Inferior parietal cortex (tissue), 1 donor: ENCODE measurements around the gene NGLY1.
A peak's percentile ranks its signal among the peaks of the same experiment; 100 is the strongest.

ENCODE experiments used
- DNase-seq: peaks from one replicate; pipeline ENCODE4 v3.0.0-alpha.2; 2016; ENCODE audit errors: extremely low spot score

Gene NGLY1

DNA sequence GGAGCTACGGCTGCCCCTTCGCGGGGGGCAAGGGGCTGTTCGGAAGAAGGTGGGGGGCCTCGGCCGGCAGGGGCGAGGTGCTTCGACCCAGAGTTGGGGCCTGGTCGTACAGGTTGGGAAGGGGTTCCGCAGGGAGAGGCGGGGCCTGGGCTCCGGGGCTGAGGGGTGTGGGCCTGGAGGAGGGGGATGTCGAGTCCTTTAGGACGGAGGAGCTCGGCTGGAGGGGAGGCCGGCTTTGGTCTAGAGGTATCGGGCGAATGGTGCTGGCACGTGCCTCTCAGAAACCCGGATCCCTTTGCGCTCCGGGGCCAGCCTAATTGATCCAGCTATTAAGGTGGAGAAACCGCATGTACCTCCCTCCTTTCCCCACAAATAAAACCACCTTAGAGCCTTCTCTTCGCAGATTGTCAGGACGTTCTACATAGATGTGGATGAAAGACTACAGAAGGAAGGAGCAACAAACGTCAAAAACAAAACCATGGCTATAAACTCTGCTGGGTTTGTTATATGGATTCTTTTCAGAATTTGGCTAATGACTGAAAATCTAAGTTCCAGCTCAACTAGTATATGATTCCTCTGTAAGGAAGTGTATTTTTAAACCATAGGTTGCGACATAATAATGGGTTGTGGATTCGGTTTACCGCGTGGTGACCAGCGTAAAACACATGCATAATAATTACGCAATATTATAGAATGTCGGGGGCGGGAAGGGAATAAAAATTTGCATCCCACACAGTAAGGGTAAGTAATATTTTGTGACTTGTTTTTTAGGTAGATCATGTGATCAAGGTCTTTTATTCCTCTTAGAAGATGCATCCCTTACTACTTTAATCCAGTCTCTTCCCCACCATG lies 644 bp upstream of the NGLY1 start:
- peak; percentile 45 for DNase-seq

GRCh38 chr3:25782636-25782937 lies 656 bp downstream of the NGLY1 start:
- no peak for DNase-seq

GRCh38 chr3:25781758-25782594 lies 1.3 kb downstream of the NGLY1 start:
- no peak for DNase-seq

DNA sequence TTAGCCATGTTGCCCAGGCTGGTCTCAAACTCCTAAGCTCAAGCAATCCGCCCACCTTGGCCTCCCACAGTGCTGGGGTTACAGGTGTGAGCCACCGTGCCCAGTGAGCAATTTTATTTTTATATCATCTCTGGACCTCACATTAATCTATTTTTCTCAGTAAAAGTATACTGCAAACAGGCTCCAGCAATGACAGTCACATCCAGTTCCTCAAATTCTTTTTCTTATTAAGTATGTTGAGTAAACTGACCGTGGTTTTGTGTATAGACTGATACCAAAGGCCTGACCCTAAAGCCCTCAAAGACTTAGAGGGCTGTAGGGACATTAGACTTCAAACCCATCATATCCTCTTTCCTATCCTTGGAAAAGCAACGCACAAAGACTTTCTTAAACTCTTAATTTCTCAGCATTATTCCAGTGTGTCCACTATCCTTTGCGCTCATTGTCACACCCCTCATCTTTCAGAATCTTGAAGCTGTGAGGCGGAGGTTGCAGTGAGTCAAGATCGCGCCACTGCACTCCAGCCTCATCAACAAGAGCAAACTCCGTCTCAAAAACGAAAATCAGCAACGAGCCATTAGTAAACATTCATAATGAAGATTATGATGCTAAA lies 2.0 kb downstream of the NGLY1 start:
- DNase-seq, result no peak

GRCh38 chr3:25780618-25781017 lies 2.6 kb downstream of the NGLY1 start:
- no peak for DNase-seq

DNA sequence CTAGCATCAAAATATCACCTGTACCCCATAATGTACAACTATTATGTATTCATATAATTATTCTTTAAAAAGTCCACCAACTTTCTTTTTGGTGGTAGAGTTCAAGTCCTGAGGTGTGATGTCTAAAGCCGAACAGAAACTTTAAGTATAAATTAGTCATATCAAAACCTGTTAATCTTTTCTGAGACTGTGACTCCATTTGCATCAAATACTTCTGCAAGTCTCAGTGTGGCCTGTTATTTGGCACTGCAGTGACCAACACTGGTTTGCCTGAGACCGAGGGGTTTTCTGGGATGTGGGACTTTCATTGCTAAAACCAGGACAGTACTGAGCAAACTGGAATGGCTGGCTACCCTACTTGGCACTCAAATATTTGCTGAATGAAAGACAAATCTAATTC lies 7.3 kb downstream of the NGLY1 start:
- DNase-seq, result no peak

- no peak for DNase-seq
Measured at GRCh38 chr3:25768851-25769250, 14.4 kb downstream of the NGLY1 start.

- no peak for DNase-seq
Measured at GRCh38 chr3:25751725-25752124, 31.5 kb downstream of the NGLY1 start.

DNA sequence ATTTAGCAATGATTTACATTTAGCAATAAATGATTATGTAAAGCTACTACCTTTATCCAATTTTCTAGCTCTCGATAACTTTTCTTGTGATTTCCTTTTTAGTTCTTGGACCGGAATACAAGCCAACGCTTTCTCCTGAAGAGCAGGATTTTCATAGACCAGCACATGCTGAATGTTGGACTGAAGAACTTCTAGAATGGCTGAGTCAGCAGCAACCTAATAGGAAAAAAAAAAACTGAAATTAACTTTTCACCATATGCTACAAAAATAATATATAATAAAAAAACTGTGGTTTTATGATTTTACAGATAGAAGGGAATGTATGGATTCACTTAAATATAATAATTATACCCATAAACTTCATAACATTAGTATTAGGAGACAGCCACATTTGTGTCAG lies 32.2 kb downstream of the NGLY1 start:
- no peak for DNase-seq

GRCh38 chr3:25749031-25749581 lies 34.1 kb downstream of the NGLY1 start:
- no peak for DNase-seq

GRCh38 chr3:25748189-25748588 lies 35.1 kb downstream of the NGLY1 start:
- DNase-seq, result no peak

DNA sequence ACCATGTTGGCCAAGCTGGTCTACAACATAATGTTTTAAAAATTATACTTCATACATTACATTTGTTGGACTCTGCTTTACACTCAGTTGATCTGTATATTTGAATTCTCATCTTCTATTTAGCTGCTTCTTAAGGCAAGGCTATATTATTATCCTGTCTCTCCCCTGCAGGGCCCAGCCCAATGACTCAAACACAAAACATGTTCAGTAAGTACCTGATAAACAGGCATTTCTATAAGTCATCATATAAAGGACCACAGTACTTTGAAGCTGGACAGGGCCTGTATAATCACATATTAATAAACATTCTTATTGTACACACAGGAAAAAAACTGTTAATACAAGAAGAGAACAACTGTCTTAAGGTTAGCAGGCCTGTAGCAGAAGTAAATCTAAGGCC lies 36.2 kb downstream of the NGLY1 start:
- DNase-seq, result no peak

GRCh38 chr3:25744470-25744869 lies 38.8 kb downstream of the NGLY1 start:
- no peak for DNase-seq

- DNase-seq, result no peak
Measured at GRCh38 chr3:25728101-25728500, 55.1 kb downstream of the NGLY1 start.

DNA sequence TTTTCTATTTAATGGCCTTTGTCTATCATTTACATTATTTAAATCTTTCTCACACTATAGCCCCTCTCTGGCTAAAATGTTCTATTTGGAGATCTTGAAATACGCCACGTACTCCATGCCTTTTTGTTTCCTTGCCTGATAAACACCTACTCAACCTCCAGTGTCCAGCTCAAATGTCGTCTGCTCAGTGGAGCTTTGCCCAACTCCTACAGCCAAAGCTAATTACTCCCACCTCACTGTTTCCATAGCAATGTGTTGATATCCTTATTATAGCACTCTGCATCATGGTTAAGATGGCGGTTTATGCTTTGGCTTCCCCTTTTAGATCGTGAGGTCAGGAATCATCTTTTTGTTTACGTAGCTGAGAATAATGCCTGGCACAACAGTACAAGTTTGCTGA lies 55.9 kb downstream of the NGLY1 start:
- no peak for DNase-seq

- no peak for DNase-seq
Measured at GRCh38 chr3:25725810-25726209, 57.4 kb downstream of the NGLY1 start.

DNA sequence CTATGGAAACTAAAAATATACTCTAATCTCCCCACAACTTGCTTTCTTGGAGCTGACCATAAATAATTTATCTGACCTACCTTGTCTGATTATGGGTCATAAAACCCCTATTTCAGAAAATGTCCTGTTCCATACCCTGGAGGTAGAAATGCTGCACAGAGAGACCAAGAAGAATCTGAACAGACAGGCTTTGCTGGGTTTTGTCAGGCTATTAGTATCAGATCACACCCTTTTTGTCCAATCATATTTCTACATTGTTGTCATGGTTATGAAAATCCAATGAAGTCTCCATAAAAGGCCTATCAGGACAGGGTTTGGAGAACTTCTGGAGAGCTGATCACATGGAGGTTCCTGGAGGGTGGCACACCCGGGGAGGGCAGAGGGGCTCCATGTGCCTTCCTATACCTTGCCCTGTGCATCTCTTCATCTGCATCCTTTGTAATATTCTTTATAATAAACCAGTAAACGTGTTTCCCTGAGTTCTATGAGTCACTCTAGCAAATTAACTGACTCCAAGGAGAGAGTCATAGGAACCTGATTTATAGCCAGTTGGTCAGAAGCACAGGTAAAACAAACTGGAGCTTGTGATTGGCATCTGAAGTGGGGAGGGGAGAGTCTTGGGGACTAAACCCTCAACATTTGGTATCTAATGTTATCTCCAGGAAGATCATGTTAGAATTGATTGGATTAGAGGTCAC lies 58.1 kb downstream of the NGLY1 start:
- DNase-seq, result no peak

- DNase-seq, result no peak
Measured at GRCh38 chr3:25723802-25724201, 59.4 kb downstream of the NGLY1 start.

DNA sequence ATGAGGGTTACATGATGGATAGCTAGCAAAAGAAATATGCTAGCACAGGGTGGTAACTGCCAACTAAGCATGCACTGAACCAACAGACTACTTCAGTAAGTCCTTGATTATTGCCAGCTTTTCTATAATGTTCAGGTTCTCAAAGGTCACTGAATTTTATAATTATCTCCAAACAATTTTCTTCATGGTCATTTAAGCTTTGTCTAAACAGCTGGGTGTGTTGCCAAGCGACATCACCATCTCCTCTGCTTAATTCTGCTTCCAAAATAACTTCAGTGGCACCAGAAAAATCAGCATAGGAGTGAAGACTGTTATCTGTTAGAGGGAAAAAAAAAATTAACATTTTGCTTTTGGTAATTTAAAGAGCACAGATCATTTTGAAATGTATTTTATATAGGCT lies 63.9 kb downstream of the NGLY1 start:
- DNase-seq, result no peak

GRCh38 chr3:25713341-25713985 lies 69.8 kb downstream of the NGLY1 start:
- DNase-seq, result no peak

- DNase-seq, result no peak
Measured at GRCh38 chr3:25711090-25711489, 72.2 kb downstream of the NGLY1 start.
